Stimulated activated CD8-positive, alpha-beta memory T cell treated with anti-CD3 and anti-CD28 coated beads, Interleukin-2, amount 100 ng/mL, for 48 hours (primary cell): Measurements from ENCODE around the gene ELK4.
A peak's percentile ranks its signal among the peaks of the same experiment; 100 is the strongest.
"Not testable (repeated sequence)": the region's sequence is repeated elsewhere in the genome, so short reads cannot be mapped to it uniquely, and the experiment has no call there.

Experiments
- DNase-seq, 2 donors: peaks; one replicate each; pipeline ENCODE4 v3.0.0-alpha.2; 2020; ENCODE audit warnings: low read depth in 2 of 2

Gene ELK4

GRCh38 chr1:205664399-205665017, 32.7 kb upstream of the ELK4 start:
- no peak for DNase-seq

- no peak for DNase-seq
These were observed 31.6 kb upstream of the ELK4 start for GRCh38 chr1:205663286-205663936.

GRCh38 chr1:205662791-205663190, 31.0 kb upstream of the ELK4 start:
- DNase-seq: no peak

- DNase-seq: no peak
These were observed 30.4 kb upstream of the ELK4 start for GRCh38 chr1:205662135-205662738.

GRCh38 chr1:205661429-205662134, 29.8 kb upstream of the ELK4 start:
- DNase-seq: no peak

GRCh38 chr1:205660361-205660760, 28.6 kb upstream of the ELK4 start:
- no peak for DNase-seq

- peak; percentile 61 to 62 for DNase-seq
These were observed 27.3 kb upstream of the ELK4 start for GRCh38 chr1:205658943-205659581.

GRCh38 chr1:205656236-205656635, 24.4 kb upstream of the ELK4 start:
- no peak for DNase-seq

GRCh38 chr1:205652984-205653383, 21.2 kb upstream of the ELK4 start:
- no peak for DNase-seq

- no peak for DNase-seq
These were observed 18.4 kb upstream of the ELK4 start for GRCh38 chr1:205650241-205650640.

GRCh38 chr1:205645519-205645918, 13.7 kb upstream of the ELK4 start:
- DNase-seq: no peak

- DNase-seq: no peak
These were observed 11.0 kb upstream of the ELK4 start for GRCh38 chr1:205642679-205643307.

- no peak for DNase-seq
These were observed 7.8 kb upstream of the ELK4 start for GRCh38 chr1:205639567-205639966.

- DNase-seq: no peak
These were observed 6.2 kb upstream of the ELK4 start for GRCh38 chr1:205637854-205638468.

GRCh38 chr1:205636732-205637131, 4.9 kb upstream of the ELK4 start:
- DNase-seq: no peak

- not testable (repeated sequence) for DNase-seq
These were observed 4.3 kb upstream of the ELK4 start for GRCh38 chr1:205636138-205636530.

GRCh38 chr1:205633421-205633976, 1.7 kb upstream of the ELK4 start:
- no peak for DNase-seq

- no peak for DNase-seq
These were observed 908 bp upstream of the ELK4 start for GRCh38 chr1:205632669-205633169.

- DNase-seq: peak; percentile 68 to 70
These were observed 622 bp downstream of the ELK4 start for GRCh38 chr1:205631010-205631767.

- DNase-seq: no peak
These were observed 1.2 kb downstream of the ELK4 start for GRCh38 chr1:205630651-205631009.
